H1 (cell line): Measurements from ENCODE around the gene MAST1. TPM values are rescaled to one million over a fixed set of nuclear protein-coding genes. Genes with fewer than 3 reads are reported as not detected.

ENCODE experiments used
- BACH1 ChIP-seq: IDR thresholded peaks from 2 replicates; pipeline ENCODE4 v1.6.1; 2012; ENCODE audit warnings: low read length, improper control_type of control experiment
- CHD7 ChIP-seq: fragments of 300-600 bp; sonication (generic); IDR thresholded peaks from 2 replicates; pipeline ENCODE4 v1.7.1; 2012; ENCODE audit warnings: low read length, moderate library complexity, mild to moderate bottlenecking, inconsistent platforms; ENCODE audit not compliant: insufficient replicate concordance
- E2F6 ChIP-seq: IDR thresholded peaks from 2 replicates; pipeline ENCODE4 v1.6.1; 2012; ENCODE audit warnings: inconsistent platforms
- NRF1 ChIP-seq: IDR thresholded peaks from 2 replicates; pipeline ENCODE4 v1.6.1; 2011; ENCODE audit warnings: mild to moderate bottlenecking, low read depth, low read length, improper control_type of control experiment
- POLR2A ChIP-seq, 2 experiments: IDR thresholded peaks; 1 replicate in 1 of 2; 2 replicates in 1 of 2; pipeline ENCODE4 v1.6.1; 2011; ENCODE audit warnings: low read depth in 2 of 2, low read length in 2 of 2, mild to moderate bottlenecking in 2 of 2; ENCODE audit errors: control extremely low read depth in 1 of 2
- POLR2AphosphoS5 ChIP-seq: IDR thresholded peaks from 2 replicates; pipeline ENCODE4 v1.6.1; 2011; ENCODE audit warnings: low read depth, low read length
- RNF2 ChIP-seq: fragments of 200-900, 300-1000 bp; sonication (generic); IDR thresholded peaks from 2 replicates; pipeline ENCODE4 v1.7.1; 2016; ENCODE audit warnings: borderline replicate concordance, low read depth, mild to moderate bottlenecking, antibody characterized with exemption, low read length; ENCODE audit not compliant: poor library complexity, severe bottlenecking; ENCODE audit errors: missing control alignments
- SP1 ChIP-seq: IDR thresholded peaks from 2 replicates; pipeline ENCODE4 v1.6.1; 2011; ENCODE audit warnings: low read depth, low read length
- TAF1 ChIP-seq: IDR thresholded peaks from 2 replicates; pipeline ENCODE4 v1.6.1; 2011; ENCODE audit warnings: mild to moderate bottlenecking, low read depth, low read length
- polyA plus RNA-seq, 7 experiments: library from polyadenylated mRNA; depleted of rRNA in 3 of 7; stranded (reverse) in 5 of 7; unstranded in 2 of 7; fragments of >200 nt in 5 of 7; fragments of 200-250 nt in 2 of 7; gene quantifications; 1 replicate in 5 of 7; 2 replicates in 1 of 7; 4 replicates in 1 of 7; pipeline versions ENCODE4 v1.2.1 to v1.2.3, GENCODE V29; 2011 to 2013; ENCODE audit warnings: missing spikeins in 2 of 7, mixed read lengths in 2 of 7
- total RNA-seq: library from RNA; stranded (reverse); fragmentation: NEBNext Ultra II Directional; extraction: Animal tissue kit (Norgen Biotek cat#: 25700); gene quantifications from 2 replicates; pipeline ENCODE4 v1.2.1, GENCODE V29; 2021

The MAST1 gene
- total and polyA plus RNA-seq, 2 of the 8 experiments (the other 6 are each of a cell fraction or from before 2014, with no cell fraction given), result 15.6 to 28.3 TPM

- TF ChIP-seq CHD7 (no peak), SP1 (peak; percentile 15; the same call in 1 of the 2 replicates), NRF1 (no peak), TAF1 (peak; percentile 80), E2F6 (peak; percentile 95), RNF2 (no peak), POLR2A (IDR thresholded peaks at IDR 0.05; ENCODE audit: control extremely low read depth in 1 of 2, low read depth in 2 of 2, low read length in 2 of 2) (peak in 1 of 2 experiments; percentile 83; a peak in 1 of 3 replicates), BACH1 (0 out of 2 replicates have a peak, but pooled peaks have one; percentile 11), POLR2AphosphoS5 (peak; percentile 75; the same call in 1 of the 2 replicates)
Measured at GRCh38 chr19:12806242-12807081, 31.9 kb upstream of the MAST1 start, which contains the start of gene RNASEH2A (continued).
